Forelimb muscle (tissue), 1 donor: ENCODE measurements around the gene CNDP2. TPM values are rescaled to one million over a fixed set of nuclear protein-coding genes. Genes with fewer than 3 reads are reported as not detected.

Source experiments
- DNase-seq: peaks from one replicate; pipeline ENCODE4 v3.0.0-alpha.2; 2013; ENCODE audit warnings: low read depth
- polyA plus RNA-seq: library from polyadenylated mRNA; unstranded; fragments of 120-200 nt; gene quantifications from one replicate; pipeline ENCODE4 v1.2.1, GENCODE V29; 2013; ENCODE audit not compliant: insufficient read length

Gene CNDP2
- polyA plus RNA-seq, 1 donor = 52.8 TPM

- no peak for DNase-seq
Measured at GRCh38 chr18:74570266-74570665, 74.1 kb downstream of the CNDP2 start.

DNA sequence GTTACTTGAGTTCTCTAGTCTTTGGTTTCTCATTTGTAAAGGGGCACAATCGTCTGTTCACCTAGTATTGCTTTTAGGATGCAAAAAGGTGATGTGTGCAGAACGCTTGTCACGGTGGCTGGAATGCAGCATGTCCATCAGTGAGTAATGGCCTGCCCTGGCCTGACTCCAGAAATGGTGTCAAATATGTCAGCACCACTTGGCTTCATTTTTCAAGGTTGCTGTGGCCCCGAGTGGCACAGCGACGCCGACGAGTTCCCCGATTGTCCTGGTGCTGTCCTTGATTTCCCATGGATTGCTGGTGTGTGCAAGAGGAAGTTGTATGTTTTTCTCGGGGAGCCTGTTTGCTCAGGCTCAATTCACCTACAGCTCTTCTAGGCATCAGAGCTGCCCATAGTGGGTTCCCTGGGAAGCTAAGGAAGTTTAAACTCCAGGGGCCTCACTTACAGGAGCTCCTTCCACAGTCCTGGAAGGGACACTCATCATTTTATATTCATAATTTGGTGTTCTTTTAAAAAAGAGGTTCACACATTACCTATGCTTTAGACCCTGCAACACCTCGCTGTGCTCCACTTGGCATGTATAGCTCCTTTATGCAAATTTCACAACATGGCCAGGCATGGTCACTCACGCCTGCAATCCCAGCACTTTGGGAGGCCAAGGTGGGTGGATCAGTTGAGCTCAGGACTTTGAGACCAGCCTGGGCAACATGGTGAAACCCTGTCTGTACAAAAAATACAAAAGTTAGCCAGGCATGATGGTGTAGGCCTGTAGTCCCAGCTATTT, 75.9 kb downstream of the CNDP2 start:
- DNase-seq = no peak

DNA sequence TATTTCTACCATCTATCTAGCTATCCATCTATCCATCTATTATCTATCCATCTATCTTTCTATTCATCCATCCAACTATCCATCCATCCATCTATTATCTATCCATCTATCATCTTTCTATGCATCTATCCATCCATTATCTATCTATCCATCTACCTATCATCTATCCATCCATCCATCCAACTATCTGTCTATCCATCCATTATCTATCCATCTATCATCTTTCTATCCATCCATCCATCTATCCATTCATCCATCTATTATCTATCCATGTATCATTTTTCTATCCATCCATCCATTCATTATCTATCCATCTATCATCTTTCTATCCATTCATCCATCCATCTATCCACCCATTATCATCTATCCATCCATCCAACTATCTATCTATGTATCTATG, 76.9 kb downstream of the CNDP2 start:
- DNase-seq = no peak

Other genes with a start within 250 kb of the CNDP2 start
- 22.8 TPM for gene CYB5A, start 204.4 kb upstream of the CNDP2 start, polyA plus RNA-seq
- gene C18orf63, start 180.5 kb upstream of the CNDP2 start, polyA plus RNA-seq = not detected
- 12.8 TPM for gene DIPK1C, start 39.1 kb upstream of the CNDP2 start, polyA plus RNA-seq
- gene CNDP1, start 38.1 kb downstream of the CNDP2 start, polyA plus RNA-seq = 0.13 TPM
- gene ZNF407, start 101.5 kb downstream of the CNDP2 start, polyA plus RNA-seq = 5.8 TPM